ENCODE data around the gene FUOM.
A peak's percentile ranks its signal among the peaks of the same experiment; 100 is the strongest.
"Not testable (repeated sequence)": the region's sequence is repeated elsewhere in the genome, so short reads cannot be mapped to it uniquely, and the experiment has no call there.

The FUOM gene

GRCh38 chr10:133388236-133388972 lies 30.6 kb upstream of the FUOM start:
- DNase-seq, result peak in 1 of 5 experiments; percentile 25

GRCh38 chr10:133386951-133387350 lies 29.1 kb upstream of the FUOM start:
- not testable (repeated sequence) for DNase-seq

GRCh38 chr10:133385214-133385613 lies 27.4 kb upstream of the FUOM start:
- no peak for DNase-seq

- DNase-seq, result no peak
Measured at GRCh38 chr10:133384071-133384470, 26.3 kb upstream of the FUOM start.

GRCh38 chr10:133383551-133383950 lies 25.7 kb upstream of the FUOM start:
- no peak for DNase-seq

- no peak for DNase-seq
Measured at GRCh38 chr10:133381036-133381435, 23.2 kb upstream of the FUOM start.

GRCh38 chr10:133379801-133380666 lies 22.2 kb upstream of the FUOM start:
- no peak for DNase-seq

- DNase-seq, result peak in 4 of 5 experiments; percentile 36 to 60 (median 40)
Measured at GRCh38 chr10:133379152-133379800, 21.5 kb upstream of the FUOM start, which contains the start of gene PAOX. Gene PAOX, plus strand, starts transcription at chr10:133379262. Its CDS starts 55 bp downstream, at chr10:133379317.

GRCh38 chr10:133378251-133379096 lies 20.7 kb upstream of the FUOM start:
- DNase-seq, result peak in 4 of 5 experiments; percentile 37 to 75 (median 42)

GRCh38 chr10:133377818-133378250 lies 20.0 kb upstream of the FUOM start:
- no peak for DNase-seq

- DNase-seq, result no peak
Measured at GRCh38 chr10:133377025-133377817, 19.4 kb upstream of the FUOM start.

GRCh38 chr10:133376183-133376582 lies 18.4 kb upstream of the FUOM start:
- DNase-seq, result not testable (repeated sequence)

- no peak for DNase-seq
Measured at GRCh38 chr10:133375357-133376115, 17.7 kb upstream of the FUOM start.

GRCh38 chr10:133373174-133374090 lies 15.6 kb upstream of the FUOM start, which contains the start of gene ECHS1:
Gene ECHS1, minus strand, starts transcription at chr10:133373354. Its CDS starts 21 bp downstream, at chr10:133373333.
- peak; percentile 84 to 94 (median 89) for DNase-seq

GRCh38 chr10:133372507-133372906 lies 14.7 kb upstream of the FUOM start:
- no peak for DNase-seq

- DNase-seq, result no peak
Measured at GRCh38 chr10:133370030-133370786, 12.4 kb upstream of the FUOM start.

- DNase-seq, result no peak
Measured at GRCh38 chr10:133368153-133368552, 10.3 kb upstream of the FUOM start.

GRCh38 chr10:133367461-133367860 lies 9.6 kb upstream of the FUOM start:
- not testable (repeated sequence) for DNase-seq

All from T-helper 2 cell (primary cell).